HG02678 (cell line): Measurements from ENCODE around the gene HDDC2.

Experiments used
- ATAC-seq: cut with Tn5 transposase; IDR thresholded peaks from one replicate; pipeline ENCODE4 v1.9.1; 2021; ENCODE audit warnings: mild to moderate bottlenecking, moderate library complexity; ENCODE audit not compliant: unreplicated experiment

The HDDC2 gene

GRCh38 chr6:125245109-125245508, 56.7 kb downstream of the HDDC2 start:
- ATAC-seq, result no peak

- no peak for ATAC-seq
Observed at GRCh38 chr6:125237764-125238163, 64.0 kb downstream of the HDDC2 start.

GRCh38 chr6:125236536-125237327, 65.0 kb downstream of the HDDC2 start:
- no peak for ATAC-seq

- ATAC-seq, result no peak
Observed at GRCh38 chr6:125233202-125233601, 68.6 kb downstream of the HDDC2 start.

GRCh38 chr6:125232466-125232865, 69.3 kb downstream of the HDDC2 start:
- no peak for ATAC-seq

GRCh38 chr6:125231574-125232343, 70.0 kb downstream of the HDDC2 start:
- ATAC-seq, result no peak

GRCh38 chr6:125231133-125231532, 70.6 kb downstream of the HDDC2 start:
- ATAC-seq, result no peak

GRCh38 chr6:125230674-125231073, 71.1 kb downstream of the HDDC2 start:
- no peak for ATAC-seq

GRCh38 chr6:125228981-125229479, 72.7 kb downstream of the HDDC2 start:
- no peak for ATAC-seq

- no peak for ATAC-seq
Observed at GRCh38 chr6:125227244-125227643, 74.5 kb downstream of the HDDC2 start.
